GM23338 (cell line): ENCODE results near the gene OSBPL3. TPM values are rescaled to one million over a fixed set of nuclear protein-coding genes. Genes with fewer than 3 reads are reported as not detected.

Source experiments
- ATAC-seq: fragments of 200-7000 bp; cut with Tn5 transposase; 3 replicates; pipeline ENCODE4 v1.9.1; 2020
- DNase-seq: peaks from one replicate; pipeline ENCODE4 v3.0.0-alpha.2; 2015; ENCODE audit warnings: low spot score
- H2AFZ ChIP-seq: fragments of 200-600 bp; sonication (generic); 2 replicates; pipeline ENCODE4 v1.8.0; 2016; ENCODE audit warnings: antibody characterized with exemption, mild to moderate bottlenecking, moderate library complexity
- H3F3A ChIP-seq: fragments of 200-600 bp; sonication (generic); replicated peaks from 2 replicates; pipeline ENCODE4 v1.8.0; 2017; ENCODE audit warnings: antibody characterized with exemption, mixed run types, low read depth
- H3K27ac ChIP-seq: fragments of 200-600 bp; sonication (generic); 2 replicates; pipeline ENCODE4 v1.6.1; 2016; ENCODE audit warnings: low read depth
- H3K27me3 ChIP-seq: fragments of 200-600 bp; sonication (generic); 2 replicates; pipeline ENCODE4 v1.8.0; 2016; ENCODE audit warnings: mild to moderate bottlenecking, mixed run types, moderate library complexity; ENCODE audit not compliant: insufficient read depth
- H3K36me3 ChIP-seq: fragments of 200-600 bp; sonication (generic); 2 replicates; pipeline ENCODE4 v1.8.0; 2016; ENCODE audit warnings: mild to moderate bottlenecking; ENCODE audit not compliant: insufficient read depth
- H3K4me1 ChIP-seq: fragments of 200-600 bp; sonication (generic); 2 replicates; pipeline ENCODE4 v1.8.0; 2016; ENCODE audit warnings: mild to moderate bottlenecking, moderate library complexity; ENCODE audit not compliant: insufficient read depth
- H3K4me2 ChIP-seq: fragments of 200-600 bp; sonication (generic); 2 replicates; pipeline ENCODE4 v1.7.1; 2017; ENCODE audit warnings: mixed run types
- H3K4me3 ChIP-seq: fragments of 200-600 bp; sonication (generic); 2 replicates; pipeline ENCODE4 v1.6.1; 2016; ENCODE audit warnings: mixed run types
- H3K79me2 ChIP-seq: fragments of 200-600 bp; sonication (generic); replicated peaks from 2 replicates; pipeline ENCODE4 v1.8.0; 2017; ENCODE audit warnings: mild to moderate bottlenecking; ENCODE audit not compliant: insufficient read depth
- H3K9me2 ChIP-seq: fragments of 200-600 bp; sonication (generic); 2 replicates; pipeline ENCODE4 v1.8.0; 2017; ENCODE audit not compliant: insufficient read depth
- H4K20me1 ChIP-seq: fragments of 200-600 bp; sonication (generic); replicated peaks from 2 replicates; pipeline ENCODE4 v1.8.0; 2017; ENCODE audit warnings: mild to moderate bottlenecking; ENCODE audit not compliant: insufficient read depth
- H3K27ac Mint-ChIP-seq: 2 replicates; pipeline ENCODE4 v1.8.0; 2020; ENCODE audit warnings: inconsistent platforms, mild to moderate bottlenecking, moderate library complexity, mixed read lengths
- H3K27me3 Mint-ChIP-seq: 3 replicates; pipeline ENCODE4 v1.8.0; 2022; ENCODE audit warnings: low read depth, mild to moderate bottlenecking, moderate library complexity, mixed read lengths, inconsistent platforms; ENCODE audit not compliant: insufficient read depth, poor library complexity
- H3K36me3 Mint-ChIP-seq: 3 replicates; pipeline ENCODE4 v1.8.0; 2021; ENCODE audit warnings: low read depth, mild to moderate bottlenecking, inconsistent platforms, moderate library complexity, mixed read lengths
- H3K4me1 Mint-ChIP-seq: 3 replicates; pipeline ENCODE4 v1.8.0; 2020; ENCODE audit warnings: mild to moderate bottlenecking, inconsistent platforms, mixed read lengths
- H3K4me3 Mint-ChIP-seq: 3 replicates; pipeline ENCODE4 v1.8.0; 2021; ENCODE audit warnings: moderate library complexity, mild to moderate bottlenecking, inconsistent platforms, mixed read lengths
- H3K9me3 Mint-ChIP-seq: 3 replicates; pipeline ENCODE4 v1.8.0; 2020; ENCODE audit warnings: moderate library complexity, mild to moderate bottlenecking, inconsistent platforms, mixed read lengths
- CREB1 ChIP-seq: fragments of 250-450 bp; sonication (Bioruptor Pico); IDR thresholded peaks from 2 replicates; pipeline ENCODE4 v1.5.0; 2020; ENCODE audit warnings: low read depth, mild to moderate bottlenecking, moderate library complexity
- EZH2 ChIP-seq: fragments of 200-600 bp; sonication (generic); IDR thresholded peaks from one replicate; pipeline ENCODE4 v1.8.0; 2017; ENCODE audit warnings: antibody characterized with exemption, mild to moderate bottlenecking, low read depth; ENCODE audit not compliant: unreplicated experiment
- EZH2phosphoT487 ChIP-seq: fragments of 200-600 bp; sonication (generic); IDR thresholded peaks from one replicate; pipeline ENCODE4 v1.8.1; 2018; ENCODE audit warnings: antibody characterized with exemption; ENCODE audit not compliant: unreplicated experiment
- NANOG ChIP-seq: IDR thresholded peaks from 2 replicates; pipeline ENCODE4 v1.6.1; 2016; ENCODE audit warnings: antibody characterized with exemption, borderline replicate concordance
- REST ChIP-seq: IDR thresholded peaks from one replicate; pipeline ENCODE4 v1.6.1; 2018; ENCODE audit warnings: antibody characterized with exemption; ENCODE audit not compliant: unreplicated experiment
- ZNF331 ChIP-seq: fragments of 250-450 bp; sonication (Bioruptor Pico); IDR thresholded peaks from 2 replicates; pipeline ENCODE4 v1.5.0; 2020; ENCODE audit warnings: low read depth, mild to moderate bottlenecking, moderate library complexity
- ZNF462 ChIP-seq: fragments of 250-450 bp; sonication (Bioruptor Pico); IDR thresholded peaks from 2 replicates; pipeline ENCODE4 v1.5.0; 2020; ENCODE audit warnings: mild to moderate bottlenecking, moderate library complexity
- polyA plus RNA-seq: library from polyadenylated mRNA; unstranded; fragments of >200 nt; fragmentation: Nextera tagmentation; extraction: Ambion mirVana; gene quantifications from 2 replicates; pipeline ENCODE4 v1.2.1, GENCODE V29; 2016
- total RNA-seq: library from RNA; depleted of rRNA; stranded (reverse); fragments of >200 nt; shearing (Covaris generic); gene quantifications from 2 replicates; pipeline ENCODE4 v1.2.3, GENCODE V29; 2014

The OSBPL3 gene
- total and polyA plus RNA-seq, 2 experiments from 2014 or later, result 7.2 to 15.7 TPM

GRCh38 chr7:24847754-24848153 lies 132.2 kb downstream of the OSBPL3 start:
- no peak overlapping the region for H2AFZ ChIP-seq
- no peak overlapping the region for H3K4me3 ChIP-seq
- Mint-ChIP-seq H3K4me3 (no peak overlapping the region), H3K27me3 (no peaks in the 10 kb centered on the region), H3K9me3 (no peaks in the 10 kb centered on the region), H3K36me3 (no peaks in the 10 kb centered on the region), H3K4me1 (peaks cover 13% of the 10 kb centered on the region; the same call in 2 of the 3 replicates), H3K27ac (no peak overlapping the region)
- TF ChIP-seq ZNF462 (CRISPR knock-in tag), result no peak
- TF ChIP-seq EZH2phosphoT487, result no peak
- TF ChIP-seq ZNF331 (CRISPR knock-in tag), result no peak
- TF ChIP-seq REST, result no peak
- no peak for TF ChIP-seq NANOG
- TF ChIP-seq CREB1, result no peak
- no peak for TF ChIP-seq EZH2
- H3K79me2 ChIP-seq, result no peaks in the 10 kb centered on the region
- H3K27me3 ChIP-seq, result no peaks in the 10 kb centered on the region
- DNase-seq, result no peak
- no peaks in the 10 kb centered on the region for H3K36me3 ChIP-seq
- H4K20me1 ChIP-seq, result no peaks in the 10 kb centered on the region
- no peak overlapping the region for H3K27ac ChIP-seq
- no peaks in the 10 kb centered on the region for H3K9me2 ChIP-seq
- H3K4me2 ChIP-seq, result no peak overlapping the region
- no peak for ATAC-seq
- H3K4me1 ChIP-seq, result no peaks in the 10 kb centered on the region; the same call in 1 of the 2 replicates
- no peaks in the 10 kb centered on the region for H3F3A ChIP-seq
